GM18526 (cell line): Measurements from ENCODE around the gene CCAR1.
A peak's percentile ranks its signal among the peaks of the same experiment; 100 is the strongest.

Experiments used
- POLR2A ChIP-seq: IDR thresholded peaks from 3 replicates; pipeline ENCODE4 v1.6.1; 2011; ENCODE audit not compliant: insufficient read length; ENCODE audit errors: extremely low read depth

Gene CCAR1, protein sequence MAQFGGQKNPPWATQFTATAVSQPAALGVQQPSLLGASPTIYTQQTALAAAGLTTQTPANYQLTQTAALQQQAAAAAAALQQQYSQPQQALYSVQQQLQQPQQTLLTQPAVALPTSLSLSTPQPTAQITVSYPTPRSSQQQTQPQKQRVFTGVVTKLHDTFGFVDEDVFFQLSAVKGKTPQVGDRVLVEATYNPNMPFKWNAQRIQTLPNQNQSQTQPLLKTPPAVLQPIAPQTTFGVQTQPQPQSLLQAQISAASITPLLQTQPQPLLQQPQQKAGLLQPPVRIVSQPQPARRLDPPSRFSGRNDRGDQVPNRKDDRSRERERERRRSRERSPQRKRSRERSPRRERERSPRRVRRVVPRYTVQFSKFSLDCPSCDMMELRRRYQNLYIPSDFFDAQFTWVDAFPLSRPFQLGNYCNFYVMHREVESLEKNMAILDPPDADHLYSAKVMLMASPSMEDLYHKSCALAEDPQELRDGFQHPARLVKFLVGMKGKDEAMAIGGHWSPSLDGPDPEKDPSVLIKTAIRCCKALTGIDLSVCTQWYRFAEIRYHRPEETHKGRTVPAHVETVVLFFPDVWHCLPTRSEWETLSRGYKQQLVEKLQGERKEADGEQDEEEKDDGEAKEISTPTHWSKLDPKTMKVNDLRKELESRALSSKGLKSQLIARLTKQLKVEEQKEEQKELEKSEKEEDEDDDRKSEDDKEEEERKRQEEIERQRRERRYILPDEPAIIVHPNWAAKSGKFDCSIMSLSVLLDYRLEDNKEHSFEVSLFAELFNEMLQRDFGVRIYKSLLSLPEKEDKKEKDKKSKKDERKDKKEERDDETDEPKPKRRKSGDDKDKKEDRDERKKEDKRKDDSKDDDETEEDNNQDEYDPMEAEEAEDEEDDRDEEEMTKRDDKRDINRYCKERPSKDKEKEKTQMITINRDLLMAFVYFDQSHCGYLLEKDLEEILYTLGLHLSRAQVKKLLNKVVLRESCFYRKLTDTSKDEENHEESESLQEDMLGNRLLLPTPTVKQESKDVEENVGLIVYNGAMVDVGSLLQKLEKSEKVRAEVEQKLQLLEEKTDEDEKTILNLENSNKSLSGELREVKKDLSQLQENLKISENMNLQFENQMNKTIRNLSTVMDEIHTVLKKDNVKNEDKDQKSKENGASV

DNA sequence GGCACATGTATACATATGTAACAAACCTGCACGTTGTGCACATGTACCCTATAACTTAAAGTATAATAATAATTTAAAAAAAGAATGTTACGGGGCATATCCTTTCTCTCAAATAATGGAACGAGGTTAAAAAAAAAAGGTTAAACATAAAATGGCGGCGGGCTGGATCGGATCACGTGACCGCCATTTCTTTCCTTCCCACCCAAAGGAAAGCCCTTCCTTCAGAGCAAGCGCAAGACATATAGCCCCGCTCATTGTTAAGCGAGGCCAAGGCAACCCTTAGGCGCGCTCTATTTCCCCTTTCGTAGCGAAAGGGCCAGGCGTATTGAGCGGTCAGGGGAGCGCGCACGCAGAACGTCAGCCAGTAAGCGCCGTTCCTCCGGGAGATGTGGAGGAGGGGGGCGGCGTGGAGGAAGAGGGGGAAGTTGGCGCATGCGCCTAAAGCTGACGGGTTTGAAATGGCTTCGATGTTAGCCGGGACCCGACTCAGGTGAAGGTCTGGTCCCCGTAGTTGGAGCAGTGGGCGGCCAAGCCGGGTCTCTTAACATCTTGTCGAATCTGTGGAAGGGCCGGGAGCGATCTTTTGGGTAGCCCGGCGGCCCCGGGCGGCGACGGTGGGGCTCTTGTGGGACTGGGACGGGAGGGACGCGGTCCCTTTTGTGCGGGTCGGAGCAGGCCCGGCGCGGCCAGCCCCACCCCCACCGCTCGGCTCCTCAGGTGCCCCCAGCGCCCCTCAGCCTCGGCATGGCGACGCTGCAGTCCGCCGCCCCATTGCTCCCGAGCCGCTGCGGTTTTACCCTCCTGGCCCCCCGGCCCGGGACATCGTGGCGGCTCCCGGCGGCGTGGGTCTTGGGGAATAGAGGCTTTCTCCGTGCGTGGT lies at the start of gene CCAR1:
TSS of gene CCAR1 (plus strand) at position 447 of the 880 bp plus-strand sequence. CDS start 1,266 bp downstream, outside the sequence.
- TF ChIP-seq POLR2A = peak; percentile 77

DNA sequence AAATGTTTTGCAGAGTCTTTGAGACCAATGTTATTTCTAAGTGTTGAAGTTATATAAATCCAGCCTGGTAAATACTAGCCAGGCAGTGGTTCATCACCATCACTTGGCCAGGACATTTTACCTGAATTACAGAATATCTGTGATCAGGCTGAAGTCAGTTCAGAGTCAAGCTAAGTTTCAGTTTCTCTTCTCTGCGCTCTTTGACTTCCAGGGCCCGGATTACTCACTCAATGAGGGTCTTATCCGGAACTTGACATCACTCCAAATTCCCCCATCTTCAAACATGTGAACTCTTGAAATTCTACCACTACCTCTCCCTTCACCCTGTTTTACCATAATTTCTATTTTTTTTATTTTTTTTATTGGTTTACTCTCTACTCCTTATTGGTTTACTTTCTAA lies 36.6 kb upstream of the CCAR1 start:
- TF ChIP-seq POLR2A = no peak

DNA sequence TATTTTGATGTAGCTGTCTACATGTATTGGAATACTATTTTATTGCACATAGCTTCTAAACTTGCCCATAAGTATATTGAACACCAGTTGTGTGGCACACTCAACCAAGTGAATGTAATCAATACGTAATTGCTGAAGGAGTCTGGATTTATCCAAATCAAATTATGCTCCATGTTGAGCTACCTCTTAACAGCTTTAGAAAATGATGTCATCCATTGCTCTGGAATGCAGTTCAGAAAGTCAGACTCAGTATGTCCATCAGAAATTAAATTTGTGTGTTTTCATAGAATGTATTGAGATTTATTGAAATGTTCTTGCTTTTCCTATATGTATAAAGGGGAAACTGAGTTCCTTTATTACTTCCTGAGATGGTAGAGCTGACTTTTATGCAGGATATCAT lies 25.0 kb upstream of the CCAR1 start:
- no peak for TF ChIP-seq POLR2A

DNA sequence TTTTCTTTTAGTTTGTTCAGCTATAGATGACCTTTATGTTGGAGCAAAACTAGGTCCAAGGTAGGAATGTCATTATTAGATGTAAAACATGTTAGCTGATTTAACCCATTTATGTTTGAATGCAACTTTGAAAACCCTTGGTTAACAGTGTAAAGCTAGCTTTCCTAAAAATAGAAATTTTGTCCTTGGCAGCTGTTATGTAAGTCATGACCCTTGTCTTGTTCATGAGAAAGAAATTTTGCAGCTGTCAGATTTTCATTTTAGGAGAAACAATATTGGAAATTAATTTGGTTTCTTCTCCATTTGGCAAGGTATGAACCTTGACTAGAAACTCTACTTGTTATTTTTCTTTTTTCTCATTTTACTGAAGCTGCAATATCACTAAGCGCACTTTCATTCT lies 23.9 kb upstream of the CCAR1 start:
- no peak for TF ChIP-seq POLR2A

DNA sequence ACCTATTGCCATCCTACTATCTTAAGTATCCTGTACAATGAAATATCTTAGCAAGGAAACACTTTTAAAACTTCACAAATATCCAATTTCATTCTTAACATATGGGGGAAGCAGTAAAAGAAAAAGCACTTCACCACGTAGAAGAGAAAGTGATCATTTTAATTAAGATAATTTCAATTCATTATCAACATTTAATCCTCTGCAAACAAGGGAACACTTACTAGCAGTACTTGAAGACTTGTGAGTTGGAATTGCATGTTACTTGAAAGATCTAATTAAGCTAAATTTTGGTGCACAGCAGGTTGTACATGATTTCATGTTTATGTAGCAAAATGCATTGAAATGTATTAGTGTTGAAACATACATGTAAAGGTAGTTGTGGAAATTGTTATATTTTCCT lies 20.8 kb upstream of the CCAR1 start:
- TF ChIP-seq POLR2A = no peak

DNA sequence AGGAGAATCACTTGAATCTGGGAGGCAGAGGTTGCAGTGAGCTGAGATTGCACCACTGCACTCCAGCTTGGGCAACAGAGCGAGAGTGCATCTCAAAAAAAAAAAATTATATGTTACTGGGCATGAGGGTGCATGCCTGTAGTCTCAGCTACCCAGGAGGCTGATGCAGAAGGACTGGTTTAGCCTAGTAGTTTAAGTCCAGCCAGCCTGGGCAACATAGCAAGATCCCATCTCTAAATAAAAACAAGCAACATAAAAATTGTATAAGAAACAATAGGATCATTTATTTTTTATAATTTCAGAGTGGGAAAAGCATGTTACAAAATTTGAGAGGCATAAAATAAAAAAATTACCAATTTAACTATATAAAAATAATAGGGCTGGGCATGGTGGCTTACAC lies 15.5 kb upstream of the CCAR1 start:
- no peak for TF ChIP-seq POLR2A

DNA sequence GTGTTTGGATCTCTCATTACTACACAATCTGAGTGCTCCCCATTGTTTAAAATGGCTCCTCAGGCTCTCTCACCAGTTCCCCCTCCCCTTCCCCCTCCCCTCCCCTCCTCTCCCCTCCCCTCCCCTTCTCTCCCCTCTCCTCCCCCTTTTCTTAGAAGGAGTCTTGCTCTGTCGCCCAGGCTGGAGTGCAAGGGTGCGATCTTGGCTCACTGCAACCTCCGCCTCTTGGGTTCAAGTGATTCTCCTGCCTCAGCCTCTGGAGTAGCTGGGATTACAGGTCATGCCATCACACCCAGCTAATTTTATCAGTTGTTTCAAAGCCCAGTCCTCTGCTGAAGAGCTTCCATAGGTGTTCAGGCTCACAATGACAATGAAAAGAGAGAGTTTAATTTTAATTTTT lies 3.6 kb upstream of the CCAR1 start:
- TF ChIP-seq POLR2A = no peak

DNA sequence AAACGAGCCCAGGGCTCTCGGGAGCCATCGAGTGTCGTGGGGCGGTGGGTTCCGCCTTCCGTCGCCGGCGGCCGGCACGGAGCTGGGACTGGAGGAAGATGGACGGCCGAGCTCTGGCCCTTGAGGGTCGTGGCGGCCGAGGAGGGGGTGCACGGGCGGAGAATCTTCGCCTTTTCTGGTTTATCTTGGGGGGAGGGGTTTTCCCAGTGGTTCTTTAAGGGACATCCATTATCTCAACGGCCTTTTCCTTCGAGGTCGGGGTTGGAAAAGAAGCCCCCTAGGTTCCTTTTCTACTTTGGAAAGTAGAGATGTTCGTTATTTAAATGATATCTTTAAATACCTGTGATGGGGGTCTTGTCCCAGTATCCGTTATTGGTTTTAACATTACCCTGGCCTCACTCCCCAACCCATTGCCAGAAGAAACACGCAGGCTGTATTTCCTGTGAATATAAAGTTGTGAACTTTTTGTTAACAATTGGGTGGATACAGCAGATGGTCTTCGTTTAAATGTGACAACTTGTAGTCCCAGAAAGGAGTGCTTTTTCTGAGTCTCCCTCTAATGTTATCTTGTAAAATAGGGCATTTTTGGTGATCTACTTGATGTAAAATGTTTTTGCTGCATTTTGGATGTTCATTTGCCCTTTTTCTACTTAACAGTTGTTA lies 765 bp downstream of the CCAR1 start:
- no peak for TF ChIP-seq POLR2A

DNA sequence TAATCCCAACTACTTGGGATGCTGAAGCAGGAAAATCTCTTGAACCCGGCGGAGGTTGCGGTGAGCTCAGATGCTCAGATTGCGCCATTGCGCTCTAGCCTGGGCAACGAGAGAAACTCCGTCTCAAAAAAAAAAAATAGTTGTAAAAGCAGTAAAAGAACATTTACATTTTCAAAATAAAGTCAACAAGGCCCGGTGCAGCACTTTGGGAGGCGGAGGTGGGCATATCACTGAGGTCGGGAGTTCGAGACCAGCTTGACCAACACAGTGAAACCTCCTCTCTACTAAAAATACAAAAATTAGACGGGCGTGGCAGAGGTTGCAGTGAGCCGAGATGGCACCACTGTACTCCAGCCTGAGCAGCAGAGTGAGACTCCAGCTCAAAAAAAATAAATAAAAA lies 4.0 kb downstream of the CCAR1 start:
- no peak for TF ChIP-seq POLR2A

DNA sequence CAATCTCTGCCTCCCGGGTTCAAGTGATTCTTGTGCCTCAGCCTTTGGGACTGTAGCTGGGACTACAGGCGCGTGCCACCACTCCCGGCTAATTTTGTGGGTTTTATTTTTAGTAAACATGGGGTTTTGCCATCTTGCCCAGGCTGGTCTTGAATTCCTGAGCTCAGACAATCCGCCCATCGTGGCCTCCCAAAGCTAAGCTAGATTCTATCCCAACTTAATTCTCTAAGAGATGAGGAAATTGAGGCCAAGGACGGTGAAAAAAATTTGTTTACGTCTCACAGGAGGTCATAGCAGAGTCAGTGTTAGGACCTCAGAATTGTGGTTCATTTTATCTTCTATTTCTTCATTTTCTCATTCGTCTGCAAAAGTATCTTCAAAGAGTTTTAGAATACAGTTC lies 6.1 kb downstream of the CCAR1 start:
- no peak for TF ChIP-seq POLR2A

DNA sequence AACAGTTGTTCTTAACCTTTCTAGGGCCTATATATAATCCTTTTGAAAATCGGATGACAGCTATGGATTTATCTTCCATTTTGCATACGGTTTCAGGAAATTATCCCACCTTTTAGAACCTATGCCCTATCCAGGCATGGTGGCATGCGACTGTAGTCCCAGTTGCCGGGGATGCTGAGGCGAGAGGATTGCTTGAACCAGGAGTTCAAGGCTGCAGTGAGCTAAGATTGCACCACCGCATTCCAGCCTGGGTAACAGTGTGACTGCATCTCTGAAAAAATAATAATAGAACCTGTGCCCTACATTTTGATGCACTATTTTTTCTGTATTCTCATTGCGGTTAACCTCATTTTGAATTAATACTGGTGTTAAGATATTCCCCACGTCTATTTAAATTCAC lies 11.6 kb downstream of the CCAR1 start:
- TF ChIP-seq POLR2A = no peak

DNA sequence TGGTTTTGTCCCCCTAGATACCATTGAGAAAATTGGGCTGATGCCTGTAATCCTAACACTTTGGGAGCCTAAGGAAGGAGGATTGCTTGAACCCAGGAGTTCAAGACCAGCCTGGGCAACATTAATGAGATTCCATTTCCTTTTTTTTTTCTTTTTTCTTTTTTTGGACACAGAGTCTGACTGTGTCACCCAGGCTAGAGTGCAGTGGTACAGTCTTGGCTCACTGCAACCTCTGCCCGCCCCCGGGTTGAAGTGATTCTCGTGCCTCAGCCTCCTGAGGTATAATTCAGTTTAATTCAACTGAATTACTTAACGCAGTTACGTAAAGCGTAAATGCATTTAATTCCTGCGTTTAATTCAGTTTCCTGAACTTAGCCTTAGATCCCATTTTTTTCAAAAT lies 13.3 kb downstream of the CCAR1 start:
- TF ChIP-seq POLR2A = no peak

DNA sequence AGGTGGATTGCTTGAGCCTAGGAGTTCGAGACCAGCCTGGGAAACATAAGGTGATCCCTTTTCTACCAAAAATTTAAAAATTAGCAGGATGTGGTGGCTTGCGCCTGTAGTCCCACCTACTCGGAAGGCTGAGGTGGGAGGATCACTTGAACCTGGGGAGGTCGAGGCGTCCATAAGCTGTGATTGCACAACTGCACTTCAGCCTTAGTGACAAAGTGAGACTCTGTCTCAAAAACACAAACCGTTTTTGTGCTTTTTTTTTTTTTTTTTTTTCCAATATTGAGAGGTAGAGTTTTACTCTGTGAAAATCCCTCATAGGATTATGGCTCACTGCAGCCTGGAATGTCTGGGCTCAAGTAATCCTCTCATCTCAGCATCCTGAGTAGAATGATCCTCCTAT lies 14.1 kb downstream of the CCAR1 start:
- TF ChIP-seq POLR2A = no peak

DNA sequence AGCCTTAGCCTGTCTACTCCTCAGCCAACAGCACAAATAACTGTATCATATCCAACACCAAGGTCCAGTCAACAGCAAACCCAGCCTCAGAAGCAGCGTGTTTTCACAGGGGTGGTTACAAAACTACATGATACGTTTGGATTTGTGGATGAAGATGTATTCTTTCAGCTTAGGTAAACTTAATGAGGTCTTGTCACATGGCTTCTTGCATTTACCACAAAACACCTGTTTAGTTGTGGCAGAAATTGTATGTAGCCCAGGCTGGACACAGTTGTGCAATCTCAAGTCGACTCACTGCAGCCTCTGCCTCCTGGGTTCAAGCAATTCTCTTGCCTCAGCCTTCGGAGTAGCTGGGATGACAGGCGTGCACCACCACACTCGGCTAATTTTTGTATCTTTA lies 21.4 kb downstream of the CCAR1 start:
- TF ChIP-seq POLR2A = no peak

DNA sequence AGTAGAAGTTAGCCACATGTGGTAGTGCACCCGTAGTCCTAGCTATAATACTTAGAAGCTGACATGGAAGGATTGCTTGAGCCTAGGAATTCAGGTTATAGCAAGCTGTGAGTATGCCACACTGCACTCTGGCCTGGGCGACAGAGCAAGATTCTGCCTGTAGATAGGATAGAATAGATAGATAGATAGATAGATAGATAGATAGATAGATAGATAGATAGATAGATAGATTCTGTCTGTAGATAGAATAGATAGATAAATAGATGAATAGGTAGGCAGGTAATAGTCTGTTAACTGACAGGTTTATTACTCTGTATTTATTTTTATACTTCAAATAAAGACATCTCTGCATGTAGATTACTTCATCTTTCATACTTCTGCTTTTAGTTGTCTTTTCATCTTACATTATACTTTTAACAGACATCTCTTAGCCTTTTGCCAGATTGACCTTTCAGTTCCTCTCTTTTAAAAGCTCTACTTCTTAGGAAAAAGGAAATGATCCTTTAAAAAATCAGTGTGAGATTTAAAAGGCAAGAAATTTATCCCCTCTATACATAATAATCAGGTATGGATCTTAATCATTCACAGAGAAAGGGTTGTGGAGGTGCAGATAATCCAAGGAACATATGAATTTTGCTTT lies 31.8 kb downstream of the CCAR1 start:
- TF ChIP-seq POLR2A = no peak
